Left forelimb (tissue), 1 donor: ENCODE results near the gene PRKAB1.
"Not testable (repeated sequence)": the region's sequence is repeated elsewhere in the genome, so short reads cannot be mapped to it uniquely, and the experiment has no call there.

ENCODE experiments used
- DNase-seq: peaks from one replicate; pipeline ENCODE4 v3.0.0-alpha.2; 2018; ENCODE audit warnings: low spot score

PRKAB1 gene

DNA sequence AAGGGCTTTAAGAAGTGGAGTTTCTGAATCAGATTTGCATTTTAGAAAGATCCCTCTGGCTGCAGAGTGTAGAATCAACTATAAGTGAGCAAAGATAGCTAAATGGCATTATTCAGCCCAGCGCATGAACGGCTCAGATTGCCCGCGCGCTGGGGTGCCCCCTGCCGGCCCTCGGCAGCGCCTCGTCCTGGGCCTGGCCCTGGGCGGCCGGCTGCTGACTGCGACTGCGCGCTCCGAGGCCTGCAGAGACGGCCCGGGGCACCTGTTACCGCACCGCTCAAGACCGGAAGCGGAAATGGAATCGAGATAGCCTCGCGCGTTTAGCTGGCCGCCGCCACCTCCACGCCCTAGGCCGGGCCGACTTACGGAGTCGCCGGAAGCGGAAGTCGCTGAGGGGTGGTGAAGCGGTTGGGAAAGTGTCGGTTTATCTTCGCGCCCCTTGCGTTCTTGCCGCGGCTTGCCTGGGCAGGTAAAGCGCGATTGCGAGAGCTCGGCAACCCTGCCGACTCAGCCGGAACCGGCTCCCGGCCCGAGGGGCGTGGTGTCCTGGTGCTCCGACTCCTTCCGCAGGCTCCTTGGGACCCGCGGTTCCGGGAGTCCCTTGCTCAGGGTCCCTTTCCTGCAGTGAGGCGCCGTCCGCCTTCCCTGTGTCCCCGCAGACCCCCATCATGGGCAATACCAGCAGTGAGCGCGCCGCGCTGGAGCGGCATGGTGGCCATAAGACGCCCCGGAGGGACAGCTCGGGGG is at the start of gene PRKAB1:
PRKAB1 (plus strand) TSS at position 557 of the 747 bp plus-strand sequence; CDS start at position 669, 112 bp downstream.
- peak; percentile 93 for DNase-seq

DNA sequence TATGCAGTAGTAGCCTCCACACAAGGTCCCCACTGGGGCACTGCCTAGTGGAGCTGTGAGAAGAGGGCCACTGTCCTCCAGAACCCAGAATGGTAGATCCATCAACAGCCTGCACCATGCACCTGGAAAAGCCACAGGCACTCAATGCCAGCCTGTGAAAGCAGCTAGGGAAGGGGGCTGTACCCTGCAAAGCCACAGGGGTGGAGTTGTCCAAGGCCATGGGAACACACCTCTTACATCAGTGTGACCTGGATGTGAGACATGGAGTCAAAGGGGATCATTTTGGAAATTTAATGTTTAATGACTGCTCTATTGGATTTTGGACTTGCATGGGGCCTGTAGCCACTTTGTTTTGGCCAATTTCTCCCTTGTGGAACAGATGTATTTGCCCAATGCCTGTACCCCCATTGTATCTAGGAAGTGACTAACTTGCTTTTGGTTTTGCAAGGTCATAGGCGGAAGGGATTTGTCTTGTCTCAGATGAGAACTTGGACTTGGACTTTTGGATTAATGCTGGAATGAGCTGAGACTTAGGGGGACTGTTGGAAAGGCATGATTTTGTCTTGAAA is 49.5 kb upstream of the PRKAB1 start:
- DNase-seq = not testable (repeated sequence)

GRCh38 chr12:119620490-119620889 is 47.4 kb upstream of the PRKAB1 start:
- DNase-seq = no peak

GRCh38 chr12:119621878-119622277 is 46.1 kb upstream of the PRKAB1 start:
- DNase-seq = no peak

- DNase-seq = no peak
Observed at GRCh38 chr12:119624966-119625365, 43.0 kb upstream of the PRKAB1 start.

- DNase-seq = no peak
Observed at GRCh38 chr12:119627019-119627643, 40.8 kb upstream of the PRKAB1 start.

- DNase-seq = no peak
Observed at GRCh38 chr12:119627686-119628085, 40.2 kb upstream of the PRKAB1 start.

- no peak for DNase-seq
Observed at GRCh38 chr12:119630223-119630780, 37.6 kb upstream of the PRKAB1 start.

GRCh38 chr12:119630962-119631550 is 36.9 kb upstream of the PRKAB1 start:
- DNase-seq = no peak

GRCh38 chr12:119631930-119632678 is 35.8 kb upstream of the PRKAB1 start:
- no peak for DNase-seq

GRCh38 chr12:119634743-119635142 is 33.2 kb upstream of the PRKAB1 start:
- DNase-seq = no peak

- no peak for DNase-seq
Observed at GRCh38 chr12:119642986-119643385, 24.9 kb upstream of the PRKAB1 start.

- DNase-seq = no peak
Observed at GRCh38 chr12:119644930-119645329, 23.0 kb upstream of the PRKAB1 start.

- DNase-seq = no peak
Observed at GRCh38 chr12:119645535-119646059, 22.3 kb upstream of the PRKAB1 start.

DNA sequence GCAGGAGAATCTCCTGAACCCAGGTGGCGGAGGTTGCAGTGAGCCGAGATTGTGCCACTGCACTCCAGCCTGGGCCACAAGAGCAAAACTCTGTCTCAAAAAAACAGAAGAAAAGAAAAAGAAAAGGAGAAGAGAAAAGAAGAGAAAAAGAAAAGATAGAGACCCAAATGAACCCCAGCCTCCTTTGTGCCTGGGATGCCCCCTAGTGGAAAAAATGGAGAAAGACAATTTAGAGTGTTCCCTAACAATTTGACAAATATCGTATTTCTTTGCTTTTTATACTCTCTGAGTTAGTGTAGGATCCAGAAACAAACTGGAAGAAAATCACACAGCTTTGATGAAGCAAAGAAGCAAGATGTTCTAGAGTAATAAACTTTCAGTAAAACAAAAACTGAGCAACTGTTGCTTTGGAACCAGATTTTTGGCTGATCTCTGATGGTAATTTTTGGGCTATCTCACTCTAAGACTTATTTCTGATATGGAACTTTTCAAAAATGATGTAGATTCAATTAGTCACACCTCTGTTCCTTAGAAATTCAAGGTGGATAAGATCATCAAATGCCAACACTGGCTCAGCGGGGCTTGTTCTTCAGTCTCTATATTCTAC is 18.6 kb upstream of the PRKAB1 start:
- DNase-seq = no peak

- no peak for DNase-seq
Observed at GRCh38 chr12:119652665-119653064, 15.3 kb upstream of the PRKAB1 start.

DNA sequence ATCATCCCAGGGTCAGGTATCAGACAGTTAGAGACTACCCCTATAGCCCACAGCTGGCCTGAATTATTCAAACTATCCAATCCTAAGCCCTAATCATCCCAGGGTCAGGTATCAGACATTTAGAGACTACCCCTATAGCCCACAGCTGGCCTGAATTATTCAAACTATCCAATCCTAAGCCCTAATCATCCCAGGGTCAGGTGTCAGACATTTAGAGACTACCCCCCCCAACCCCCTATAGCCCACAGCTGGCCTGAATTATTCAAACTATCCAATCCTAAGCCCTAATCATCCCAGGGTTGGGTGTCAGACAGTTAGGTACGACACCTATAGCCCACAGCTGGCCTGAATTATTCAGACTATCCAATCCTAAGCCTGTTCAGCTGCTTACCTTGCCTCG is 10.9 kb upstream of the PRKAB1 start:
- DNase-seq = not testable (repeated sequence)

DNA sequence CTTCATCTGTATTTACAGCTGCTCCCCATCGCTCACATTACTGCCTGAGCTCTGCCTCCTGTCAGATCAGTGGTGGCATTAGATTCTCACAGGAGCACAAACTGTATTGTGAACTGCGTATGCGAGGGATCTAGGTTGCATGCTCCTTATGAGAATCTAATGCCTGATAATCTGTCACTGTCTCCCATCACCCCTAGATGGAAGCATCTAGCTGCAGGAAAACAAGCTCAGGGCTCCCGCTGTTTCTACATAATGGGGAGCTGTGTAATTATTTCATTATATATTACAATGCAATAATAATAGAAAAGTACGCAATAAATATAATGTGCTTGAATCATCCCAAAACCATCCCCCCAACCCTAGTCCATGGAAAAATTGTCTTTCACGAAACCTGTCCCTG is 9.8 kb upstream of the PRKAB1 start:
- not testable (repeated sequence) for DNase-seq

DNA sequence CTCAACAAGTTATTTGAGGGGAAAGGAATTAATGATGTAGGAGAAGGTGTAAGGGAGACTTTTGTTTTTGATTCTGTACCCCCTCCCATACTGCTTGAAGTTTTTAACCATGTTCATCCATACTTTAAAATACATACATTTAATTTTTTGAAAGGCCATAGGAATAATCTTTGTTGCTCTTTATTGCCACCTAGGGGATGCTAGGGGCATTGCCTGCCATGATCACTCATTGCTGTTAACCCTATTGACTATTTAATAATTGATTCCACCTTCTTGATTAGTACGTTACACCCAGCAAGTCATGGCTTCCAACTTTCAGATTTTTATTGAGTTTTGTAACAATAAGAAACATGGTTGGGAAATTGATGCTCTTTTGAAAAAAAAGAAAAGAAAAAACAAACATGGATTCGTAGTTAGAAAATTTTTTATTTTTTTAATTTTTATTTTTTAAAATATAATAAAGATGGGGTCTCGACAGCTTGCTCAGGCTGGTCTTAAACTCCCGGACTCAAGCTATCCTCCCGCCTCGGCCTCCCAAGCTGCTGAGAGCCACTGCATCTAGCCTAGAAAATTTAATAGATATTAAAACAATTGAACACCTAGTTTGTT is 8.5 kb upstream of the PRKAB1 start:
- no peak for DNase-seq

DNA sequence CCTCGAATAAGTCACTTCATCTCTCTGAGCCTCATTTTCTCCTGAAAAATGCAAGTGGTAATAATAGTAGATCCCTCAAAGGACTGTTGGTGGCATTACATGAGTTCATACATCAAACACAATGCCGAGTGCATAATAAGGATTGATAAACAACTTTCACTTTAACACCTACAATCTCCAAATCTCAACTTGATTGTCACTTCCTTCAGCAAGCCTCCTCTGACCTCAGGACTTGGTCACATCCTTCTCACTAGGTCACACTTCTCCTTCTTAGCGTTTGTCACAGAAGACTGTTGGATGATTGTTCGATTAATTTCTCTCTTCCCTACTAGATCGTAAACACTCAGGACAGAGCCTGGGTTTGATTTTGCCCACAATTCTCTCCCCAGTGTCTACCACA is 7.9 kb upstream of the PRKAB1 start:
- DNase-seq = no peak

DNA sequence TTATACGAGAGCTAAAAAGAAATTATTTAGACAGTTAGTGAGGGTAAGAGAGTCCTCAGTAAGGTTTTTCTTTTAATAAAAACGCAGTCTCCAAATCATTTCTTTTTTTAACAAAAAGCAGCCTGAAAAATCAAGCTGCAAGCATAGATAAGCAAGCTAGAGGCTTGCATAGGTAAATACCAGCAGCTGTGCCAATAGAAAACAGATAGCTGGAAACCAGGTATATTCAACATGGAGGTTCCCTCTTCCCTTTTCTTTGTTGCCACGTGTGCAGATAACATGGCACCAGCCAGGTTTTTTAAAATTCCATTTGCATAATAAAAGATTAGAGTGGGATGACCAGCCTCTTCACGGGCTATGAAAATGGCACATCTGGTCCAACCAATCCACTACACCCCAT is 6.1 kb upstream of the PRKAB1 start:
- no peak for DNase-seq
